A673 (cell line): ENCODE measurements around the gene PRLR. TPM values are rescaled to one million over a fixed set of nuclear protein-coding genes. Genes with fewer than 3 reads are reported as not detected.
A peak's percentile ranks its signal among the peaks of the same experiment; 100 is the strongest.

Experiments used
- BruUV-seq: library from RNA; stranded (reverse); fragments of 400-500 nt; replicated peaks from 2 replicates; lab custom pipeline; 2021; lab: Mats Ljungman, UMichigan
- CTCF ChIA-PET: fragments of 300-600 bp; sonication (Branson Sonifier 250); formaldehyde crosslinking; loops from one replicate; lab custom pipeline; 2022; ENCODE audit warnings: antibody characterized with exemption; lab: Charles Lee
- POLR2A ChIA-PET: fragments of 300-600 bp; sonication (Branson Sonifier 250); formaldehyde crosslinking; loops from one replicate; lab custom pipeline; 2022; ENCODE audit warnings: antibody characterized with exemption; ENCODE audit not compliant: low non-redundant PET; lab: Charles Lee
- DNase-seq: peaks from one replicate; pipeline ENCODE4 v3.0.0-alpha.2; 2015; ENCODE audit warnings: low spot score
- H3K27ac ChIP-seq: fragments of 200-600 bp; sonication (generic); 2 replicates; pipeline ENCODE4 v1.5.1; 2016; ENCODE audit warnings: mixed run types, low read depth, mild to moderate bottlenecking, mixed read lengths, antibody characterized with exemption, low read length; ENCODE audit not compliant: poor library complexity, severe bottlenecking
- H3K27me3 ChIP-seq: fragments of 200-600 bp; sonication (generic); replicated peaks from 2 replicates; pipeline ENCODE4 v1.6.1; 2017; ENCODE audit warnings: mixed run types, low read depth, mild to moderate bottlenecking, mixed read lengths, antibody characterized with exemption, low read length; ENCODE audit not compliant: insufficient read depth, poor library complexity
- H3K36me3 ChIP-seq: fragments of 200-600 bp; sonication (generic); 2 replicates; pipeline ENCODE4 v1.6.1; 2016; ENCODE audit warnings: mixed run types, mild to moderate bottlenecking, mixed read lengths, antibody characterized with exemption, low read length; ENCODE audit not compliant: insufficient read depth, poor library complexity, severe bottlenecking
- H3K4me1 ChIP-seq: fragments of 200-600 bp; sonication (generic); 2 replicates; pipeline ENCODE4 v1.6.1; 2017; ENCODE audit warnings: mixed run types, mild to moderate bottlenecking, mixed read lengths, antibody characterized with exemption, low read length; ENCODE audit not compliant: insufficient read depth, poor library complexity, severe bottlenecking
- H3K4me3 ChIP-seq: fragments of 200-600 bp; sonication (generic); 2 replicates; pipeline ENCODE4 v1.5.1; 2016; ENCODE audit warnings: low read depth, mixed run types, mild to moderate bottlenecking, mixed read lengths, low read length; ENCODE audit not compliant: poor library complexity, severe bottlenecking
- H3K9me3 ChIP-seq: fragments of 200-600 bp; sonication (generic); 2 replicates; pipeline ENCODE4 v1.6.1; 2016; ENCODE audit warnings: mixed run types, low read depth, mild to moderate bottlenecking, mixed read lengths, antibody characterized with exemption, low read length; ENCODE audit not compliant: poor library complexity, severe bottlenecking
- EZH2 ChIP-seq: fragments of 200-600 bp; sonication (generic); IDR thresholded peaks from 2 replicates; pipeline ENCODE4 v1.6.1; 2017; ENCODE audit warnings: borderline replicate concordance, low read depth, mild to moderate bottlenecking, mixed read lengths, antibody characterized with exemption, low read length; ENCODE audit not compliant: poor library complexity, severe bottlenecking
- intact Hi-C: fragments of 100-400 bp; cut with micrococcal nuclease; formaldehyde crosslinking; loops from one replicate; pipeline ENCODE4 v1.10.0; 2022; ENCODE audit not compliant: unreplicated experiment
- total RNA-seq: library from RNA; stranded (reverse); gene quantifications from 2 replicates; pipeline ENCODE4 v1.2.3, GENCODE V29; 2021
- TF ChIP-seq, protein P1 (sequence below): fragments of 300-800, 200-600 bp; sonication (generic); conservative IDR thresholded peaks from 2 replicates; pipeline ENCODE4 v1.5.1; 2017; ENCODE audit warnings: low read depth, mild to moderate bottlenecking, antibody characterized with exemption, low read length, moderate library complexity, mixed read lengths

Gene PRLR
- total RNA-seq, 1 experiment from 2014 or later, result not detected

DNA sequence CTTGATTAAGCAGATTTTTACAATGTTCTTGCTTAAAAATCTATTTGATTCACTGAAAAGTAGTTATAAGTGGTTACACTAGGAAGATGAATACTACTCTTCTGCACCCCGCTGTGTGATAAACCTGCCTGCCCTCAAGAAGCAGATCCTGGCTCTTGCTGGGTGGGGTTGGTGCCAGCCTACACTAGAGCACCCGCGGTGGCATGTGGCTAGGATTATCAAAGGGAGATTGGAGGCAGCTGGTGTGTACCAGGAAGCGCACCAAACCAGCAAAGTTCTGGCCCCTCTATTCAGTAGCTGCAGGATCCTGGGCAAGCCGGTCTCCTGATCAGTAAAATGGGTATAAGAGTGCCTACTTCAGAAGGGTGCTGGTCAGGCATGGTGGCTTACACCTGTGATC lies 43.5 kb downstream of the PRLR start:
- POLR2A ChIA-PET, result no interaction called here
- no peak for DNase-seq
- BruUV-seq, result no TSS peak
- intact Hi-C loops, result loop anchor here (10.0 kb wide), 1 partner anchor 712 kb away; no protein-coding TSS in a partner anchor
- no peak for TF ChIP-seq EZH2
- TF ChIP-seq, protein P1, sequence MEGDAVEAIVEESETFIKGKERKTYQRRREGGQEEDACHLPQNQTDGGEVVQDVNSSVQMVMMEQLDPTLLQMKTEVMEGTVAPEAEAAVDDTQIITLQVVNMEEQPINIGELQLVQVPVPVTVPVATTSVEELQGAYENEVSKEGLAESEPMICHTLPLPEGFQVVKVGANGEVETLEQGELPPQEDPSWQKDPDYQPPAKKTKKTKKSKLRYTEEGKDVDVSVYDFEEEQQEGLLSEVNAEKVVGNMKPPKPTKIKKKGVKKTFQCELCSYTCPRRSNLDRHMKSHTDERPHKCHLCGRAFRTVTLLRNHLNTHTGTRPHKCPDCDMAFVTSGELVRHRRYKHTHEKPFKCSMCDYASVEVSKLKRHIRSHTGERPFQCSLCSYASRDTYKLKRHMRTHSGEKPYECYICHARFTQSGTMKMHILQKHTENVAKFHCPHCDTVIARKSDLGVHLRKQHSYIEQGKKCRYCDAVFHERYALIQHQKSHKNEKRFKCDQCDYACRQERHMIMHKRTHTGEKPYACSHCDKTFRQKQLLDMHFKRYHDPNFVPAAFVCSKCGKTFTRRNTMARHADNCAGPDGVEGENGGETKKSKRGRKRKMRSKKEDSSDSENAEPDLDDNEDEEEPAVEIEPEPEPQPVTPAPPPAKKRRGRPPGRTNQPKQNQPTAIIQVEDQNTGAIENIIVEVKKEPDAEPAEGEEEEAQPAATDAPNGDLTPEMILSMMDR, result no peak
- peaks cover 16% of the 10 kb centered on the region for H3K27me3 ChIP-seq
- CTCF ChIA-PET, result no interaction called here
- H3K27ac ChIP-seq, result no peak overlapping the region
- no peaks in the 10 kb centered on the region for H3K4me1 ChIP-seq
- no peaks in the 10 kb centered on the region for H3K36me3 ChIP-seq
- no peak overlapping the region for H3K4me3 ChIP-seq
- H3K9me3 ChIP-seq, result no peaks in the 10 kb centered on the region

DNA sequence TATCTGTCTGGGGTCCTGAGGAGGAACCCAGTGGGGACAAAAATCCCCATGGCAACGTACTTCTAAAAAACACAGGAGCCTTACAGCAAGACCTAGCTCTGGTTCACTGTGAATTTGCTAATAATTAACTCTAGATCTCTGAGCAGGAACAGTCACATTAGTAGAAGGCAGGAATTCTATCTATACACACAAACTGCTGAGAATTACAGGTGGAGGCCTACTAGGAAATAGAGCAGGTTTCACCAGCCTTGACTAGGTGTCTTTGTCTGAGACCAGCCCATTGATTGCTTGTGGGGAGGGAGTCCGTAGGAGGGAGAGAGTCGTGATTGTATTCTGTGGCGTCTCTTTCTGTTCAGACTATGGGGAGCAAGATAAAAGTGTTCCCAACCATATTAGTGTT lies 44.8 kb downstream of the PRLR start:
- CTCF ChIA-PET, result no interaction called here
- Histone ChIP-seq H3K36me3 (no peaks in the 10 kb centered on the region), H3K4me1 (no peaks in the 10 kb centered on the region), H3K27me3 (peaks cover 16% of the 10 kb centered on the region), H3K9me3 (no peaks in the 10 kb centered on the region), H3K27ac (no peak overlapping the region), H3K4me3 (no peak overlapping the region)
- POLR2A ChIA-PET, result no interaction called here
- BruUV-seq, result no TSS peak
- TF ChIP-seq, protein P1, result no peak
- no peak for TF ChIP-seq EZH2
- DNase-seq, result no peak
- intact Hi-C loops, result loop anchor here (10.0 kb wide), 1 partner anchor 711 kb away; no protein-coding TSS in a partner anchor

DNA sequence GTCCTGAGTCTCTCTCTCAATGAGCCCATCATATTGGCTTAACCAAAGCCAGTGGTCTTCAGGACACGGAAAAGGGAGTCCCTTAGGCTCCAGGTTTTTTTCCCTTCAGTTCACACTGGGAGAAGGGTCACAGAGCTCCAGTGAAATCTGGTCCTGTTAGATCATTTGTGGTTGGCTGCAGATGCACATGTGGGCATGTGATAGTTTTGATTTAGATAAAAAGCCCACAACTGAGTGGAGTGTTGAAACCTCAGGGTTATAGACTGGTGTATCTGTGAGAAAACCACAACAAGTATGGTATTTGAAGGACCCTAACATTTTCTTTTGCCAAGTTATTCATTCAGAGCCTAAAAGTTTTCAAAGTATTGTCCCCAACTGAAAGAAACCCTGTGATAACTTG lies 46.7 kb downstream of the PRLR start:
- no peak for DNase-seq
- Histone ChIP-seq H3K36me3 (no peaks in the 10 kb centered on the region), H3K4me1 (no peaks in the 10 kb centered on the region), H3K4me3 (no peak overlapping the region), H3K27me3 (peaks cover 12% of the 10 kb centered on the region), H3K9me3 (no peaks in the 10 kb centered on the region), H3K27ac (no peak overlapping the region)
- ChIA-PET POLR2A (no interaction called here), CTCF (no interaction called here)
- no peak for TF ChIP-seq EZH2
- TF ChIP-seq, protein P1, result 0 out of 2 replicates have a peak, but pooled peaks have one; percentile 11
- intact Hi-C loops, result loop anchor here (1.0 to 10.0 kb wide), 2 partner anchors 94 to 709 kb away; no protein-coding TSS in a partner anchor
- no TSS peak for BruUV-seq
